ENCODE data around the gene ST6GALNAC3.

ST6GALNAC3 gene

DNA sequence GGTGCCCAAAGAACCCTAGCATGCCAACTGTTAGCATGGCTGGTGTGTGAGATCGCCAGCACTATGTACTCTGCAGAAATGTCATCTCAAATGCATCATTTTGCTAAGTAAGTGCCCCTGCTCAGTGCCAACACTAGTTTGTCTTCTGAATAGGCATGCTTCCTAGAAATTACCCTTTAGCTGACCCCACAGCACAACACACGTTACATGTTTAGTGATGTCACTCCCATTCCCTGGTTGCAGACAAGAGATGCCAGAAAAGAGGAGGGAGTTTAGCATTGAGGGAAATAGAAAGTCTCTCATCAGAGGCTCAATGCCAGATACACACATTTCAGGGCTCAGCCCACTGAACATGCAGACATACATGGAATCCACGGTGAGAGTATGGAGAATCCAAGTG lies 9.3 kb upstream of the ST6GALNAC3 start:
- in situ Hi-C loops (cut with HindIII; ENCODE audit: low pct_ligation_motif_present, low sequenced_read_pairs), result no loop called here
- Histone ChIP-seq H3K36me3 (replicated peaks) (no peaks in the 10 kb centered on the region), H3K4me3 (ENCODE audit: low read depth, low read length) (no peak overlapping the region), H3K27me3 (replicated peaks) (no peaks in the 10 kb centered on the region), H3K27ac (no peak overlapping the region)
- DNase-seq, result no peak
- no peak for TF ChIP-seq CTCF (IDR thresholded peaks at IDR 0.05; ENCODE audit: low read depth, low read length, missing control alignments)

GRCh38 chr1:76066394-76066793 lies 8.2 kb upstream of the ST6GALNAC3 start:
- peak; percentile 14 for DNase-seq
- TF ChIP-seq CTCF (IDR thresholded peaks at IDR 0.05; ENCODE audit: low read depth, low read length, missing control alignments), result no peak

DNA sequence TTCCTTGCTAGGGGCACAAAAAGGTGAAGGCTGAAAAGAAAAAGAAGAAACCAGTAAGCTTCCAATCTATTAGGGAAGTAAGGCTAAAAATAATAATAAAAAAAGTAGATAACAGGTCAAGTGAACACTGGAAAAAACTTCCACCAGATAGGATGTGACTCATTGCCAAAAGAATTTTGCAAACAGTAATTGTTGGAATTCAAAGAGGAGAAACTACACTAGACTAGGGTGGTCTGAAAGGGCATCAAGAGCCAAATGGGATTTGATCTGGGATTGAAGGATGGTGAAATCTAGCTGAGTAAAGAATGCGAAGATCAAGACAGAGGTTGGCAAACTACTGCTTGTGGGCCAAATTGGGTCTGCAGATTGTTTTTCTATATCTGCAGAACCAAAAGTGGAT lies 6.0 kb upstream of the ST6GALNAC3 start:
- no peaks in the 10 kb centered on the region for H3K27me3 ChIP-seq (replicated peaks)
- no peaks in the 10 kb centered on the region for H3K36me3 ChIP-seq (replicated peaks)
- in situ Hi-C loops (cut with HindIII; ENCODE audit: low pct_ligation_motif_present, low sequenced_read_pairs), result no loop called here
- no peak overlapping the region for H3K27ac ChIP-seq
- DNase-seq, result no peak
- no peak overlapping the region for H3K4me3 ChIP-seq (ENCODE audit: low read depth, low read length)
- no peak for TF ChIP-seq CTCF (IDR thresholded peaks at IDR 0.05; ENCODE audit: low read depth, low read length, missing control alignments)

More at GRCh38 chr1:76066394-76066793, 8.2 kb upstream of the ST6GALNAC3 start:
- in situ Hi-C loops (cut with HindIII; ENCODE audit: low pct_ligation_motif_present, low sequenced_read_pairs), result no loop called here
- H3K4me3 ChIP-seq (ENCODE audit: low read depth, low read length), result no peak overlapping the region
- H3K27ac ChIP-seq, result no peak overlapping the region
- H3K27me3 ChIP-seq (replicated peaks), result no peaks in the 10 kb centered on the region
- H3K36me3 ChIP-seq (replicated peaks), result no peaks in the 10 kb centered on the region

DNA sequence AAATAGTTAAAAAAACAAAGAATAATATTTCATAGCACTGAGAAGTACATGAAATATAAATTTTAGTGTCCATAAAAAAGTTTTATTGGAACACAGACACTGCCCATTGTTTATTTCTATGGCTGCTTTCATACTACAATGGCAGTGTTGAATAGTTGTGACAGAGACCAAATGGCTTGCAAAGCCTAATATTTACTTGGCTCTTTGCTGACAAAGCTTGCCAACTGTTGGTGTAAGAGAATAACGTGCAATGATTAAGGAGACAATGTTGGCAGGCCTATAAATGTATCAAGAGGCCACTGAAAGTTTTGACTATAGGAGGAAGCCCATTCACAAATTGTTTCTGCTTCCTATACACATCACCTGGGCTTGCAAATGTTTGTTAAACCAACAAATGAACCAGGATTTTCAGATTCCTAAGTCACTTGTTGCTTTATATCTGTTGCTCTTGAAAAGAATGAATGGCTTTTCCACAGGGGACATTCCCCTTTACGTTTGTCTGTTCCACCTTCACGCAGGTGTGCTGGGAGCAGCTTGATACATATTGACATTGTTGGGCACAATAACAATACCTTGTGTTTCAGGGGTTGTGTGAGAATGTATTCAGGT lies 5.5 kb upstream of the ST6GALNAC3 start:
- no peak for DNase-seq
- TF ChIP-seq CTCF (IDR thresholded peaks at IDR 0.05; ENCODE audit: low read depth, low read length, missing control alignments), result no peak

DNA sequence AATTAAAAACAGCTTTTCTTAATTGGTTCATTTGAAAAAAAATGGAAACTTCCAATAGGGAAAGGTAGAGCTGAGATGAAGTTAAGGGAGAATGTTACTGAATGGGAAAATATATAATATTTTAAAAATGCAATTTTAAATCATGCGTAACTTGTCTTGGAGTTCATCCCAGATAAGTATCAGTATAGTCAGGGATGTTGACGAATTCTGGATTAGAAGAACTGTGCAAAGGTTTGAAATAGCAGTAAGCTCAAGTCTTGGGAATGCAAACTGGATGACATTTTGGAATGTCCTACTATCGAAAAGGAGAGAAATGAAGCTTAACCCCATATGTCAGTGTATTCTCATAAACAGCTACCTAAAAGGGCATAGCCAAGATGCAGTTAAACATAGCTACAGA lies 4.0 kb upstream of the ST6GALNAC3 start:
- Histone ChIP-seq H3K27ac (no peak overlapping the region), H3K27me3 (replicated peaks) (no peaks in the 10 kb centered on the region), H3K36me3 (replicated peaks) (no peaks in the 10 kb centered on the region), H3K4me3 (ENCODE audit: low read depth, low read length) (no peak overlapping the region)
- no peak for DNase-seq
- in situ Hi-C loops (cut with HindIII; ENCODE audit: low pct_ligation_motif_present, low sequenced_read_pairs), result no loop called here
- no peak for TF ChIP-seq CTCF (IDR thresholded peaks at IDR 0.05; ENCODE audit: low read depth, low read length, missing control alignments)

More for the DNA sequence above, 5.5 kb upstream of the ST6GALNAC3 start:
- H3K4me3 ChIP-seq (ENCODE audit: low read depth, low read length), result no peak overlapping the region
- no peaks in the 10 kb centered on the region for H3K36me3 ChIP-seq (replicated peaks)
- H3K27ac ChIP-seq, result no peak overlapping the region
- in situ Hi-C loops (cut with HindIII; ENCODE audit: low pct_ligation_motif_present, low sequenced_read_pairs), result no loop called here
- H3K27me3 ChIP-seq (replicated peaks), result no peaks in the 10 kb centered on the region

DNA sequence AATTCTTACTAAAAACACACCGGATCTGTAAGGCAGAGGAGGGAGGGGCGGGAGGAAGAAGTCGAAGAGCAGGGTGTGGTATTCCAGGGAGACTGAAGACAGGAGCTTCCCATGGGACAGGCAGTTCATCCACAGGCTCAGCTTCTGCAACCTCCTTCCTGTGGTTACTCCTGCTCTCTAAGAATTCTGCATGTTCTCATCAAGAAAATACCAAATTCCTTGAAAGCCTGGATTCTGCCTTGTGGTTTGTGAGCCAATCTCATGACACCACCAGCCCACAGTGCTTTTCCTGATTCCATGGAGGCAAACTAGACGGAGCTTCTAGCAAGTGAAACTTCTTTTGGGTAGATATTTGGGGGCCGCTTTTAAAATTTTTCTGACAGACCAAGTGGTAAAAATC lies 1.1 kb upstream of the ST6GALNAC3 start:
- Histone ChIP-seq H3K36me3 (replicated peaks) (no peaks in the 10 kb centered on the region), H3K27ac (no peak overlapping the region), H3K27me3 (replicated peaks) (no peaks in the 10 kb centered on the region), H3K4me3 (ENCODE audit: low read depth, low read length) (no peak overlapping the region)
- no peak for TF ChIP-seq CTCF (IDR thresholded peaks at IDR 0.05; ENCODE audit: low read depth, low read length, missing control alignments)
- DNase-seq, result peak; percentile 85
- in situ Hi-C loops (cut with HindIII; ENCODE audit: low pct_ligation_motif_present, low sequenced_read_pairs), result no loop called here
